Psoas muscle (tissue), 8 donors: ENCODE data around the gene VARS2. TPM values are rescaled to one million over a fixed set of nuclear protein-coding genes. Genes with fewer than 3 reads are reported as not detected.
A peak's percentile ranks its signal among the peaks of the same experiment; 100 is the strongest.

Experiments used
- ATAC-seq, 4 donors: fragments of 200-7000 bp; cut with Tn5 transposase; one replicate each; pipeline ENCODE4 v1.9.1; 2020; ENCODE audit warnings: moderate library complexity in 3 of 4, mild to moderate bottlenecking in 2 of 4
- DNase-seq, 2 donors: peaks; one replicate each; pipeline ENCODE4 v3.0.0-alpha.2; 2020
- H3K27ac ChIP-seq: fragments of 200-600 bp; one replicate; pipeline ENCODE4 v1.8.0; 2022
- H3K27me3 ChIP-seq, 3 donors: fragments of 200-600 bp in 1 of 3; one replicate each; pipeline versions ENCODE4 v1.6.1 to v1.8.0; 2013 to 2022; ENCODE audit warnings: low read length in 2 of 3, mild to moderate bottlenecking in 2 of 3, moderate library complexity in 1 of 3; ENCODE audit not compliant: insufficient read depth in 3 of 3
- H3K36me3 ChIP-seq, 2 donors: fragments of 200-600 bp in 1 of 2; one replicate each; pipeline versions ENCODE4 v1.6.1 to v1.8.0; 2013 to 2022; ENCODE audit warnings: low read depth in 1 of 2, mild to moderate bottlenecking in 1 of 2, moderate library complexity in 1 of 2; ENCODE audit not compliant: insufficient read depth in 1 of 2
- H3K4me1 ChIP-seq: fragments of 200-600 bp; one replicate; pipeline ENCODE4 v1.8.0; 2022
- H3K4me3 ChIP-seq: fragments of 200-600 bp; one replicate; pipeline ENCODE4 v1.8.0; 2022; ENCODE audit warnings: mild to moderate bottlenecking
- H3K9me3 ChIP-seq: fragments of 200-600 bp; one replicate; pipeline ENCODE4 v1.8.0; 2022
- CTCF ChIP-seq: fragments of 200-600 bp; IDR thresholded peaks from one replicate; pipeline ENCODE4 v1.8.0; 2022; ENCODE audit warnings: antibody characterized with exemption
- WGBS, 3 donors: extraction: QIAGEN DNeasy Blood & Tissue Kit; methylation state at CpG; one replicate each; pipeline versions ENCODE4 v1.1.6 to v1.1.7; 2013; 5-methylcytosine and 5-hydroxymethylcytosine counted together
- intact Hi-C, 2 donors: fragments of 100-400 bp; cut with DNase I; formaldehyde crosslinking; loops; one replicate each; pipeline versions ENCODE4 v1.11.0 to v1.14.2; 2022
- polyA plus RNA-seq, 3 donors: library from polyadenylated mRNA; stranded (reverse); fragments of 200-250 nt; gene quantifications; one replicate each; pipeline ENCODE4 v1.2.3, GENCODE V29; 2013
- total RNA-seq, 4 donors: library from RNA; stranded (reverse); fragmentation: NEBNext Ultra II Directional in 2 of 4; extraction: Animal tissue kit (Norgen Biotek cat#: 25700) in 2 of 4; gene quantifications; one replicate each; pipeline versions ENCODE4 v1.2.1 to v1.2.4, GENCODE V29; 2021 to 2023
- donor health status: healthy with polysubstance abuse.
- donor health status: DM: no; HTN: no; CAD: no; lungs with moderate emphysema.
- donor health status: Bipolar disorder and iron deficiency.
- donor health status: healthy.
- donor health status: DM: yes; HTN: yes; CAD: no.
- donor health status: DM: no; HTN: no; CAD: no.
- donor health status: DM: no; HTN: no; CAD: no.
- donor health status: DM: yes; HTN: yes; CAD: no.

The VARS2 gene
- total and polyA plus RNA-seq, 7 donors = 11.4 to 36.6 (median 25.8) TPM

DNA sequence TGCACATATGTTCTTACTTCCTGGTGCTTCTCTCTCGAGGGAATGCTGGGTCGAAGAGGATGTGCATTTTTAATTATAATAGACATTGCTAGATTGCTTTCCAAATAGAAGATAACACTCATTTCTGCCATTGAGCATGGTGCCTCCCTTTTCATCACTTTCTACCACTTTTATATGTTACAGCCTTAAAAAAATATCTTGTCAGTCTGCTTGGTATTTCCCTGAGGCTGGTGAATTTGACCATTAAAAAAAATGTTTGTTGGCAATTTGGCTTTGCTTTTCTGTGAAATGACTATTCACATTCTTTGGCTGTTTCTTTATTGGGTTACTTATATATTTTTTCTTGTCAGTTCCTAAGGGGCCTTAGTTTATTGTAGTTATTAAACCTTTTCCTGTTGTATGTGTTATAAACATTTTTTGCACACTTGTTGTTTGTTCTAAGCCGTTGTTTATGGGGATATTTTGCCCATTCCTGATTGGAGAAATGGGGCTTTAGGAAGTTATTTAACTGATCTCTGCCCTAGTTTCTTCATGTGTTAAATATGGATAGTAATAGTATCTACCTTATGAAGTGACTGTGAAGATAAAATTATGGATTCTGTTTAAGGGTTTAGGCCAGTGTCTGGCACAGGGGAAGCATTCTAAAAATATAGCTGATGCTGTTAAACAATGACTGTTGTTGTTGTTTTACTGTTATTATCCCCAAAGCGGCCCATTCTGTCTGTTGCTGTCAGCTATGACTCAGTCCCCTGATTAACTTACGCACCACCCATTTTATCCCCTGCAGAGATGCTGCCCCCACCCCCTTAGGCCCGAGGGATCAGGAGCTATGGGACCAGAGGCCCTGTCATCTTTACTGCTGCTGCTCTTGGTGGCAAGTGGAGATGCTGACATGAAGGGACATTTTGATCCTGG lies 25.9 kb upstream of the VARS2 start:
- no peak for DNase-seq
- Histone ChIP-seq H3K27me3 (no peaks in the 10 kb centered on the region), H3K36me3 (peaks cover 0 to 49% of the 10 kb centered on the region in 2 donors), H3K9me3 (no peaks in the 10 kb centered on the region), H3K4me3 (no peak overlapping the region), H3K4me1 (peaks cover 30% of the 10 kb centered on the region), H3K27ac (peak overlapping the region; percentile 17)
- intact Hi-C loops = no loop called here
- no peak for TF ChIP-seq CTCF
- 52 to 64% (median 58%) methylated on average over 6 of the region's 6 CpGs for WGBS, 3 donors
- ATAC-seq = no peak

- Histone ChIP-seq H3K4me1 (peaks cover 23% of the 10 kb centered on the region), H3K4me3 (no peak overlapping the region), H3K27me3 (no peaks in the 10 kb centered on the region), H3K27ac (no peak overlapping the region), H3K36me3 (peaks cover 0 to 57% of the 10 kb centered on the region in 2 donors), H3K9me3 (no peaks in the 10 kb centered on the region)
- no peak for ATAC-seq
- 90 to 93% (median 90%) methylated on average over 18 of the region's 18 CpGs for WGBS, 3 donors
- no peak for TF ChIP-seq CTCF
- no peak for DNase-seq
- intact Hi-C loops = no loop called here
Measured at GRCh38 chr6:30888816-30889495, 25.1 kb upstream of the VARS2 start.

DNA sequence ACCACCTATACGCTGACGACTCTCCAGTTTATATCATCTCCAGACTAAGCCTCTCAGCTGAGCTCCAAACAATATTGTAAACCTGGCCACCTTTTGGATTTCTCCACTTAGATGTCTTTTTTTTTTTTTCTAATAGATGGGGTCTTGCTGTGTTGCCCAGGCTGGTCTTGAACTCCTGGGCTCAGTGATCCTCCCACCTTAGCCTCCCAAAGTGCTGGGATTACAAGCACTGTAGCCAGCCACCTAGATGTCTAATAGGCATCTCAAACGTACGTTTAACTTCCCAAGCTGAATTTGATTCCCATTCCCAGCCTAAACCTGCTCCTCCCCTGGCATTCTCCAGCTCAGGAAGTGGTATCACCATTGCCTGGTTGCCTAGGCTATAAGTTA lies 24.5 kb upstream of the VARS2 start:
- ATAC-seq = no peak
- no peaks in the 10 kb centered on the region for H3K9me3 ChIP-seq
- H3K36me3 ChIP-seq = peaks cover 0 to 63% of the 10 kb centered on the region in 2 donors
- H3K27ac ChIP-seq = no peak overlapping the region
- no peak for DNase-seq
- 74 to 81% (median 74%) methylated on average over 4 of the region's 4 CpGs for WGBS, 3 donors
- H3K4me1 ChIP-seq = peaks cover 23% of the 10 kb centered on the region
- intact Hi-C loops = no loop called here
- H3K4me3 ChIP-seq = no peak overlapping the region
- no peaks in the 10 kb centered on the region for H3K27me3 ChIP-seq
- no peak for TF ChIP-seq CTCF

DNA sequence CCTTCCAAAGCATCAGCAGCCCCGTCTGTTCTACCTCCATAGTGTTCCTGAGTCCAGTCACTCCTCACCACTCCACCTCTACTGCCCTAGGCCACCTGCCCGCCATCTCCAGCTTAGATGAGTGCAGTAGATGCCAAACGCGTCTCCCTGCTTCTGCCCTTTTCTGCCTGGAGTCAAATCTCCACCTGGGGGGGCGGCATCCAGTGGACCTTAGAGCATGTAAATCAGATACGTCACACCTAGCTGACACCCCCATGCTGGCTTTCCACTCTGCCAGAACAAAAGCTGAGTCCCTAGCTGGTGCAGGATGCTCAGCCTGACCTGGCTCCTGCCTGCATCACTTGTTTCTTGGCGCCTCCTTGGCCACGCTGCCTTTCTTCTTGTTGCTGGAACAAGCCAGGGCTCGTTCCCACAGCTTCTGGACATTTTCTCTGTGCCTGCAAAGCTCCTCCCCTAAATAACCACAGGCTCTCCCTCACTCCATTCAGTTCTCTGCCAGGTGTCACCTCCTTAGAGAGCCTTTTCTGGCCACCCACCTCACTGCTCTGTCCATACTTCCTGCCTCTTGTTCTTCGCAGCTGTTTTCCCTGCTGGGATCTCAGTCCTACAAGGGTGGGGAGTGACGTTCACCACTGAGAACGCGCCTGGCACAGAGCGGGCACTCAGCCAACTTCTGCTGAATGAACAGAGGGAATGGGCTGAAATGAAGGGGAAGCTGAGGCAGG lies 24.0 kb upstream of the VARS2 start:
- ATAC-seq (no peak), DNase-seq (no peak)
- 66 to 70% (median 68%) methylated on average over 14 of the region's 14 CpGs for WGBS, 3 donors
- peaks cover 23% of the 10 kb centered on the region for H3K4me1 ChIP-seq
- no peaks in the 10 kb centered on the region for H3K9me3 ChIP-seq
- H3K27me3 ChIP-seq = no peaks in the 10 kb centered on the region
- intact Hi-C loops = no loop called here
- no peak overlapping the region for H3K27ac ChIP-seq
- no peak overlapping the region for H3K4me3 ChIP-seq
- peaks cover 0 to 69% of the 10 kb centered on the region in 2 donors for H3K36me3 ChIP-seq
- no peak for TF ChIP-seq CTCF
